MM.1S (cell line): ENCODE measurements around the gene MMAB.

Experiments used
- DNase-seq: peaks from one replicate; pipeline ENCODE4 v3.0.0-alpha.2; 2015
- H2AFZ ChIP-seq: fragments of 300-600 bp; sonication (generic); 2 replicates; pipeline ENCODE4 v1.6.0; 2016; ENCODE audit warnings: antibody characterized with exemption, low read length
- H3F3A ChIP-seq: fragments of 300-600 bp; sonication (generic); 2 replicates; pipeline ENCODE4 v1.6.1; 2016; ENCODE audit warnings: mild to moderate bottlenecking, antibody characterized with exemption, low read length, moderate library complexity, mixed read lengths; ENCODE audit not compliant: insufficient read depth
- H3K27ac ChIP-seq: fragments of 300-600 bp; sonication (generic); 2 replicates; pipeline ENCODE4 v1.5.1; 2016; ENCODE audit warnings: mild to moderate bottlenecking, low read length
- H3K27me3 ChIP-seq: fragments of 300-600 bp; sonication (generic); replicated peaks from 2 replicates; pipeline ENCODE4 v1.6.0; 2016; ENCODE audit warnings: low read length; ENCODE audit not compliant: insufficient read depth
- H3K36me3 ChIP-seq: fragments of 300-600 bp; sonication (generic); replicated peaks from 2 replicates; pipeline ENCODE4 v1.6.1; 2016; ENCODE audit warnings: mild to moderate bottlenecking, low read length, mixed read lengths; ENCODE audit not compliant: insufficient read depth
- H3K4me1 ChIP-seq: fragments of 300-600 bp; sonication (generic); 2 replicates; pipeline ENCODE4 v1.6.1; 2016; ENCODE audit warnings: low read length, mixed read lengths
- H3K4me2 ChIP-seq: fragments of 300-600 bp; sonication (generic); 2 replicates; pipeline ENCODE4 v1.6.0; 2016; ENCODE audit warnings: low read depth, low read length
- H3K4me3 ChIP-seq: fragments of 300-600 bp; sonication (generic); 2 replicates; pipeline ENCODE4 v1.5.1; 2016; ENCODE audit warnings: low read length, mixed read lengths
- H3K79me2 ChIP-seq: fragments of 300-600 bp; sonication (generic); 2 replicates; pipeline ENCODE4 v1.6.1; 2016; ENCODE audit warnings: mixed run types, low read length, mixed read lengths
- H3K9ac ChIP-seq: fragments of 300-600 bp; sonication (generic); 2 replicates; pipeline ENCODE4 v1.6.1; 2016; ENCODE audit warnings: low read length, mixed read lengths
- H3K9me2 ChIP-seq: fragments of 300-600 bp; sonication (generic); replicated peaks from 2 replicates; pipeline ENCODE4 v1.6.1; 2016; ENCODE audit warnings: mild to moderate bottlenecking, low read length, mixed read lengths; ENCODE audit not compliant: insufficient read depth
- H3K9me3 ChIP-seq: fragments of 300-600 bp; sonication (generic); replicated peaks from 2 replicates; pipeline ENCODE4 v1.6.1; 2016; ENCODE audit warnings: mild to moderate bottlenecking, low read length, mixed read lengths; ENCODE audit not compliant: insufficient read depth
- H4K20me1 ChIP-seq: fragments of 300-600 bp; sonication (generic); 2 replicates; pipeline ENCODE4 v1.6.1; 2016; ENCODE audit warnings: mild to moderate bottlenecking, low read length, moderate library complexity, mixed read lengths; ENCODE audit not compliant: insufficient read depth
- CTCF ChIP-seq: fragments of 300-600 bp; sonication (generic); IDR thresholded peaks from 2 replicates; pipeline ENCODE4 v1.5.1; 2016; ENCODE audit warnings: antibody characterized with exemption, low read length, mixed read lengths
- EZH2 ChIP-seq: fragments of 300-600 bp; sonication (generic); optimal IDR thresholded peaks from 2 replicates; pipeline ENCODE3; 2017; ENCODE audit warnings: low read depth, mild to moderate bottlenecking, antibody characterized with exemption, low read length, mixed read lengths
- EZH2phosphoT487 ChIP-seq: fragments of 300-600 bp; sonication (generic); IDR thresholded peaks from 2 replicates; pipeline ENCODE4 v1.6.1; 2018; ENCODE audit warnings: antibody characterized with exemption, low read length

The MMAB gene

GRCh38 chr12:109524466-109525278, 48.6 kb downstream of the MMAB start:
- H3K4me1 ChIP-seq = no peaks in the 10 kb centered on the region
- H3K9me3 ChIP-seq = no peaks in the 10 kb centered on the region
- H3K27me3 ChIP-seq = no peaks in the 10 kb centered on the region
- no peaks in the 10 kb centered on the region for H3K36me3 ChIP-seq
- H3K4me3 ChIP-seq = no peak overlapping the region
- H3K79me2 ChIP-seq = no peaks in the 10 kb centered on the region
- H2AFZ ChIP-seq = no peak overlapping the region
- no peak overlapping the region for H3K4me2 ChIP-seq
- no peaks in the 10 kb centered on the region for H4K20me1 ChIP-seq
- no peak overlapping the region for H3K27ac ChIP-seq
- no peaks in the 10 kb centered on the region for H3K9me2 ChIP-seq
- DNase-seq = no peak
- H3K9ac ChIP-seq = no peak overlapping the region
- no peaks in the 10 kb centered on the region for H3F3A ChIP-seq
- no peak for TF ChIP-seq EZH2phosphoT487

GRCh38 chr12:109523504-109523903, 49.8 kb downstream of the MMAB start:
- no peaks in the 10 kb centered on the region for H3K9me2 ChIP-seq
- H3K27ac ChIP-seq = no peak overlapping the region
- no peaks in the 10 kb centered on the region for H4K20me1 ChIP-seq
- no peaks in the 10 kb centered on the region for H3K36me3 ChIP-seq
- DNase-seq = no peak
- no peaks in the 10 kb centered on the region for H3K27me3 ChIP-seq
- no peak overlapping the region for H3K9ac ChIP-seq
- no peak overlapping the region for H3K4me2 ChIP-seq
- H3K9me3 ChIP-seq = no peaks in the 10 kb centered on the region
- H3K79me2 ChIP-seq = no peaks in the 10 kb centered on the region
- no peak overlapping the region for H2AFZ ChIP-seq
- no peaks in the 10 kb centered on the region for H3K4me1 ChIP-seq
- H3K4me3 ChIP-seq = no peak overlapping the region
- TF ChIP-seq CTCF (no peak), EZH2phosphoT487 (no peak), EZH2 (no peak)
- H3F3A ChIP-seq = no peaks in the 10 kb centered on the region

- Histone ChIP-seq H3K9me2 (no peaks in the 10 kb centered on the region), H3K79me2 (no peaks in the 10 kb centered on the region), H3K27me3 (no peaks in the 10 kb centered on the region), H3K4me2 (no peak overlapping the region), H3K4me1 (no peaks in the 10 kb centered on the region), H3K4me3 (no peak overlapping the region), H2AFZ (no peak overlapping the region), H3K9me3 (no peaks in the 10 kb centered on the region), H3F3A (no peaks in the 10 kb centered on the region), H4K20me1 (no peaks in the 10 kb centered on the region), H3K27ac (no peak overlapping the region), H3K9ac (no peak overlapping the region), H3K36me3 (no peaks in the 10 kb centered on the region)
- DNase-seq = no peak
- no peak for TF ChIP-seq EZH2phosphoT487
- no peak for TF ChIP-seq CTCF
- no peak for TF ChIP-seq EZH2
These were observed 50.2 kb downstream of the MMAB start for GRCh38 chr12:109523071-109523470.

- Histone ChIP-seq H3K4me1 (no peaks in the 10 kb centered on the region), H4K20me1 (no peaks in the 10 kb centered on the region), H3K4me3 (no peak overlapping the region), H3K27ac (no peak overlapping the region), H3K9me2 (no peaks in the 10 kb centered on the region), H3K27me3 (no peaks in the 10 kb centered on the region), H3K4me2 (no peak overlapping the region), H3K9me3 (no peaks in the 10 kb centered on the region), H3K9ac (no peak overlapping the region), H3K36me3 (no peaks in the 10 kb centered on the region), H3F3A (no peaks in the 10 kb centered on the region), H3K79me2 (no peaks in the 10 kb centered on the region), H2AFZ (no peak overlapping the region)
- no peak for TF ChIP-seq EZH2
- no peak for TF ChIP-seq EZH2phosphoT487
- no peak for TF ChIP-seq CTCF
- no peak for DNase-seq
These were observed 51.5 kb downstream of the MMAB start for GRCh38 chr12:109521831-109522230.
